ENCODE results near the gene RAB3D. TPM values are rescaled to one million over a fixed set of nuclear protein-coding genes. Genes with fewer than 3 reads are reported as not detected.
A peak's percentile ranks its signal among the peaks of the same experiment; 100 is the strongest.
"Not testable (repeated sequence)": the region's sequence is repeated elsewhere in the genome, so short reads cannot be mapped to it uniquely, and the experiment has no call there.

RAB3D gene
- total and polyA plus RNA-seq, 3 experiments from 2014 or later = 3.2 to 4.5 (median 3.7) TPM

GRCh38 chr19:11322269-11323024 lies 17.0 kb downstream of the RAB3D start:
- ChIA-PET CTCF (interaction anchor here (0.9 kb wide), 1 partner anchor 59 kb away, joined by 5 read pairs; no protein-coding TSS in a partner anchor), POLR2A (no interaction called here)
- no peak overlapping the region for H3K27ac ChIP-seq (ENCODE audit: low read depth, low read length)
- Mint-ChIP-seq H3K9me3 (no peaks in the 10 kb centered on the region), H3K27ac (peak overlapping the region in 2 of 8 donors; percentile 6 to 32), H3K27me3 (peaks cover 0 to 3% of the 10 kb centered on the region in 2 donors), H3K4me1 (peaks cover 12 to 17% (median 13%) of the 10 kb centered on the region in 3 donors), H3K36me3 (peaks cover 0 to 10% (median 0%) of the 10 kb centered on the region in 3 donors), H3K4me3 (no peak overlapping the region)
- H3K4me3 ChIP-seq (ENCODE audit: low read length) = no peak overlapping the region
- no peak for DNase-seq
- H3K36me3 ChIP-seq (ENCODE audit: insufficient read depth, low read length) = no peaks in the 10 kb centered on the region
- no peaks in the 10 kb centered on the region for H3K27me3 ChIP-seq (ENCODE audit: insufficient read depth, low read length, poor library complexity, severe bottlenecking)
- H3K4me1 ChIP-seq (ENCODE audit: insufficient read depth, low read length) = peaks cover 6% of the 10 kb centered on the region
- no peaks in the 10 kb centered on the region for H3K9me3 ChIP-seq (ENCODE audit: low read length)

GRCh38 chr19:11321191-11322126 lies 18.0 kb downstream of the RAB3D start:
- H3K4me3 ChIP-seq (ENCODE audit: low read length) = no peak overlapping the region
- peaks cover 12 to 17% (median 13%) of the 10 kb centered on the region in 3 donors for H3K4me1 Mint-ChIP-seq
- H3K27ac Mint-ChIP-seq = peak overlapping the region in 2 of 8 donors; percentile 32 to 85
- H3K36me3 ChIP-seq (ENCODE audit: insufficient read depth, low read length) = no peaks in the 10 kb centered on the region
- no peaks in the 10 kb centered on the region for H3K27me3 ChIP-seq (ENCODE audit: insufficient read depth, low read length, poor library complexity, severe bottlenecking)
- ChIA-PET POLR2A (no interaction called here), CTCF (interaction anchor here (0.9 kb wide), 1 partner anchor 60 kb away, joined by 5 read pairs; no protein-coding TSS in a partner anchor)
- DNase-seq = no peak
- peaks cover 0 to 4% (median 0%) of the 10 kb centered on the region in 3 donors for H3K36me3 Mint-ChIP-seq
- H3K9me3 ChIP-seq (ENCODE audit: low read length) = no peaks in the 10 kb centered on the region
- peaks cover 0 to 8% of the 10 kb centered on the region in 2 donors for H3K27me3 Mint-ChIP-seq
- no peak overlapping the region for H3K27ac ChIP-seq (ENCODE audit: low read depth, low read length)
- no peak overlapping the region for H3K4me3 Mint-ChIP-seq
- H3K9me3 Mint-ChIP-seq = no peaks in the 10 kb centered on the region
- peaks cover 6% of the 10 kb centered on the region for H3K4me1 ChIP-seq (ENCODE audit: insufficient read depth, low read length)

- CTCF ChIA-PET; H3K4me1 ChIP-seq (ENCODE audit: insufficient read depth, low read length); H3K27me3 ChIP-seq (ENCODE audit: insufficient read depth, low read length, poor library complexity, severe bottlenecking); H3K36me3 ChIP-seq (ENCODE audit: insufficient read depth, low read length); H3K36me3 Mint-ChIP-seq; H3K27ac ChIP-seq (ENCODE audit: low read depth, low read length); POLR2A ChIA-PET; H3K4me3 Mint-ChIP-seq; H3K9me3 Mint-ChIP-seq; H3K9me3 ChIP-seq (ENCODE audit: low read length); H3K27me3 Mint-ChIP-seq; DNase-seq; H3K4me3 ChIP-seq (ENCODE audit: low read length): not testable (repeated sequence)
- peaks cover 12 to 17% (median 13%) of the 10 kb centered on the region in 3 donors for H3K4me1 Mint-ChIP-seq
- H3K27ac Mint-ChIP-seq = peak overlapping the region in 2 of 8 donors; percentile 85 to 89
These were observed 19.0 kb downstream of the RAB3D start for GRCh38 chr19:11320278-11320995.

DNA sequence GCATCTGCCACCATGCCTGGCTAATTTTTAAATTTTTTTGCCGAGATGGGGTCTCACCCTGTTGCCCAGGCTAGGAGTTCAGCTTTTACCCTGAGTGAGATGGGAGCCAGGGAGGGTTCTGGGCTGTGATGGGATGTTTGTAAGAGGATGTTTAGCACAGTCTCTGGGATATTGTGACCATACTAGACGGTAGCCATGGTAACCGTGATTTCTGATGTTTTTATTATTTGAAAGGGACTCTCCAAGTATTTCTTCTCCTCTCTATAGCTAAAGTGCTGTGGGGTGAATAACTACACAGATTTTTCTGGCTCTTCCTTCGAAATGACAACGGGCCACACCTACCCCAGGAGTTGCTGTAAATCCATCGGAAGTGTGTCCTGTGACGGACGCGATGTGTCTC lies 33.1 kb downstream of the RAB3D start:
- Histone ChIP-seq H3K9me3 (ENCODE audit: low read length) (no peaks in the 10 kb centered on the region), H3K4me1 (ENCODE audit: insufficient read depth, low read length) (no peaks in the 10 kb centered on the region), H3K27me3 (ENCODE audit: insufficient read depth, low read length, poor library complexity, severe bottlenecking) (no peaks in the 10 kb centered on the region), H3K36me3 (ENCODE audit: insufficient read depth, low read length) (no peaks in the 10 kb centered on the region), H3K27ac (ENCODE audit: low read depth, low read length) (no peak overlapping the region), H3K4me3 (ENCODE audit: low read length) (no peak overlapping the region)
- no peak overlapping the region for H3K27ac Mint-ChIP-seq
- no peaks in the 10 kb centered on the region for H3K4me1 Mint-ChIP-seq
- H3K4me3 Mint-ChIP-seq = no peak overlapping the region
- POLR2A ChIA-PET = no interaction called here
- DNase-seq = no peak
- CTCF ChIA-PET = no interaction called here
- no peaks in the 10 kb centered on the region for H3K36me3 Mint-ChIP-seq
- H3K9me3 Mint-ChIP-seq = no peaks in the 10 kb centered on the region
- H3K27me3 Mint-ChIP-seq = peaks cover 7 to 20% of the 10 kb centered on the region in 2 donors

DNA sequence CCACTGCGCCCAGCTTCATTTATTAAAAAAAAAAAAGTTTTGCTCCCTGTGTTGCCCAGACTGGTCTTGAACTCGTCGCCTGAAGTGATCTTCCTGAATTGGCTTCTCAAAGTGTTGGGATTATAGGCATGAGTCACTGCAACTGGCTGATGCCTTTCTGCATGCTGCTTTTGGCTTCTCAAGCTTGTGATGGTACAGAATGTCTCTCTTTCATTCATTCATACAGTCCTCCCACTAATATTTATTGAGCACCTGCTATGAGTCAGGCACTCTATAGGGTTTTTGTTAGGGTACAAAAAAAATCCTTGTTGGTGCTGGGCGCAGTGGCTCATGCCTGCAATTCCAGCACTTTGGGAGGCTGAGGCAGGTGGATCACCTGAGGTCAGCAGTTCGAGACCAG lies 34.5 kb downstream of the RAB3D start:
- Histone ChIP-seq H3K4me3 (ENCODE audit: low read length) (no peak overlapping the region), H3K27ac (ENCODE audit: low read depth, low read length) (no peak overlapping the region), H3K27me3 (ENCODE audit: insufficient read depth, low read length, poor library complexity, severe bottlenecking) (no peaks in the 10 kb centered on the region), H3K9me3 (ENCODE audit: low read length) (no peaks in the 10 kb centered on the region), H3K4me1 (ENCODE audit: insufficient read depth, low read length) (no peaks in the 10 kb centered on the region), H3K36me3 (ENCODE audit: insufficient read depth, low read length) (no peaks in the 10 kb centered on the region)
- Mint-ChIP-seq H3K9me3 (no peaks in the 10 kb centered on the region), H3K27me3 (peaks cover 3 to 18% of the 10 kb centered on the region in 2 donors), H3K4me1 (no peaks in the 10 kb centered on the region), H3K4me3 (peak overlapping the region in 1 of 7 donors; percentile 6), H3K27ac (no peak overlapping the region), H3K36me3 (no peaks in the 10 kb centered on the region)
- DNase-seq = no peak
- CTCF ChIA-PET = interaction anchor here (1.3 kb wide), 1 partner anchor 468 kb away, joined by 3 read pairs; no protein-coding TSS in a partner anchor
- POLR2A ChIA-PET = interaction anchor here (0.6 kb wide), 1 partner anchor 404 kb away, joined by 8 read pairs; no protein-coding TSS in a partner anchor

GRCh38 chr19:11300811-11301120 lies 38.7 kb downstream of the RAB3D start:
- no peaks in the 10 kb centered on the region for H3K27me3 ChIP-seq (ENCODE audit: insufficient read depth, low read length, poor library complexity, severe bottlenecking)
- H3K4me3 ChIP-seq (ENCODE audit: low read length) = no peak overlapping the region
- Mint-ChIP-seq H3K4me1 (no peaks in the 10 kb centered on the region), H3K36me3 (no peaks in the 10 kb centered on the region), H3K9me3 (no peaks in the 10 kb centered on the region), H3K27ac (no peak overlapping the region), H3K4me3 (no peak overlapping the region), H3K27me3 (peaks cover 1 to 5% of the 10 kb centered on the region in 2 donors)
- CTCF ChIA-PET = no interaction called here
- DNase-seq = no peak
- H3K9me3 ChIP-seq (ENCODE audit: low read length) = no peaks in the 10 kb centered on the region
- no peaks in the 10 kb centered on the region for H3K36me3 ChIP-seq (ENCODE audit: insufficient read depth, low read length)
- POLR2A ChIA-PET = no interaction called here
- H3K4me1 ChIP-seq (ENCODE audit: insufficient read depth, low read length) = no peaks in the 10 kb centered on the region
- H3K27ac ChIP-seq (ENCODE audit: low read depth, low read length) = no peak overlapping the region

DNA sequence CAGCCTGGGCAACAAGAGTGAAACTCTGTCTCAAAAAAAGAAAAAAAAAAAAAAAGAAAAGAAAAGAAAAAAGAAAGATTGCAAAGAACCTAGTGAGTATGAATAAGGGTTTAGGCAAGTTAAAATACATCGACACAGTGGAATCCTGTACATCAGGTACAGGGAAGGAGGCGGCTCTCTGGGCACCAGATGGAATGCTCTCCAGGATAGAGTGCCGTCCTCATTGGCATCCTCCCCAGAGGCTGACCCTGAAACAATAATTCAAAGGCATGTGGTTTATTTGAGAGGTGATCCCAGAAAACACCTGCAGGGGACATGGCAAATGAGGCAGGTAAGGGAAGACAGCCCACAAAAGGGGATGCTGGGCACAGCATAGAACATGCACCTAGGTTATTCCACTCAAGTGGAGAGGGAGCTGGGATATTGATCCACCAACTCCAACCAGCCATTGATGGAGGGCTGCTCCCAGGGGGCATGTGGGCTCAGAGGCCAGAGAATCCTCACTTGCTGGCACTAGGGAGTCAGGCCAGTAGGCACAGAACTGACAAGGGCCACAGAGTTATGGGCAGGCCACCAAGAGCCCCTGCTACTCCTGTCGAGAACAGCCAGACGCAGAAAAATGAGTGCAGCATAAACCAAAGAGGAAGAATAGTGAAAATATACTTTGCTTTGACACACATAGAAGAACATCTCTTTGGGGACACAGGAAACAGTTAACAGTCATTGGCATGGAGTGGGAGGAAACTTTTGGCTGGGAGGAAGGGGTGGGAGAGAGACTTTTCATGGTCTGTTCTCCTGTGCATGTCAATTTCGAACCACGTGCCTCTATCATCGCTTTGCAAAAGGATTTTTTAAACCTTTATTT lies 39.3 kb downstream of the RAB3D start:
- Mint-ChIP-seq H3K4me1 (no peaks in the 10 kb centered on the region), H3K27me3 (peaks cover 1 to 3% of the 10 kb centered on the region in 2 donors), H3K36me3 (no peaks in the 10 kb centered on the region), H3K27ac (peak overlapping the region in 1 of 8 donors; percentile 20), H3K4me3 (no peak overlapping the region), H3K9me3 (no peaks in the 10 kb centered on the region)
- no peak for DNase-seq
- Histone ChIP-seq H3K27ac (ENCODE audit: low read depth, low read length) (no peak overlapping the region), H3K4me1 (ENCODE audit: insufficient read depth, low read length) (no peaks in the 10 kb centered on the region), H3K27me3 (ENCODE audit: insufficient read depth, low read length, poor library complexity, severe bottlenecking) (no peaks in the 10 kb centered on the region), H3K36me3 (ENCODE audit: insufficient read depth, low read length) (no peaks in the 10 kb centered on the region), H3K9me3 (ENCODE audit: low read length) (no peaks in the 10 kb centered on the region), H3K4me3 (ENCODE audit: low read length) (no peak overlapping the region)
- ChIA-PET POLR2A (no interaction called here), CTCF (no interaction called here)

Measured in CD8-positive, alpha-beta memory T cell (primary cell).